Liver (tissue), 10 donors: ENCODE data around the gene LYRM4. TPM values are rescaled to one million over a fixed set of nuclear protein-coding genes. Genes with fewer than 3 reads are reported as not detected.

Source experiments
- DNase-seq: peaks from one replicate; pipeline ENCODE4 v3.0.0-alpha.2; 2017; ENCODE audit warnings: low spot score
- H3K27ac ChIP-seq, 2 donors: one replicate each; pipeline ENCODE4 v1.7.0; 2013; ENCODE audit warnings: inconsistent platforms in 2 of 2, low read length in 2 of 2, control low read depth in 1 of 2, low read depth in 1 of 2, mild to moderate bottlenecking in 1 of 2
- H3K27me3 ChIP-seq, 4 donors: one replicate each; pipeline versions ENCODE4 v1.6.1 to v1.7.0; 2013; ENCODE audit warnings: low read length in 3 of 4, inconsistent platforms in 1 of 4, mild to moderate bottlenecking in 1 of 4, moderate library complexity in 1 of 4; ENCODE audit not compliant: control insufficient read depth in 4 of 4, insufficient read depth in 4 of 4
- H3K36me3 ChIP-seq, 4 donors: one replicate each; pipeline versions ENCODE4 v1.6.1 to v1.7.0; 2013; ENCODE audit warnings: low read length in 3 of 4, mild to moderate bottlenecking in 3 of 4, low read depth in 1 of 4, moderate library complexity in 1 of 4; ENCODE audit not compliant: control insufficient read depth in 4 of 4, insufficient read depth in 3 of 4
- H3K4me1 ChIP-seq, 4 donors: one replicate each; pipeline versions ENCODE4 v1.6.1 to v1.7.0; 2013; ENCODE audit warnings: low read length in 3 of 4, mild to moderate bottlenecking in 3 of 4, moderate library complexity in 1 of 4; ENCODE audit not compliant: control insufficient read depth in 4 of 4, insufficient read depth in 4 of 4
- H3K4me3 ChIP-seq, 3 donors: one replicate each; pipeline versions ENCODE4 v1.6.1 to v1.7.0; 2013; ENCODE audit warnings: low read length in 3 of 3, control low read depth in 1 of 3, low read depth in 1 of 3, mild to moderate bottlenecking in 1 of 3
- H3K9ac ChIP-seq, 2 donors: one replicate each; pipeline ENCODE4 v1.7.0; 2013; ENCODE audit warnings: low read length in 2 of 2, mild to moderate bottlenecking in 2 of 2, moderate library complexity in 2 of 2, control low read depth in 1 of 2, low read depth in 1 of 2
- H3K9me3 ChIP-seq, 4 donors: one replicate each; pipeline versions ENCODE4 v1.6.1 to v1.7.0; 2013; ENCODE audit warnings: low read length in 3 of 4; ENCODE audit not compliant: control insufficient read depth in 4 of 4
- CTCF ChIP-seq: fragments of 150-350 bp; IDR thresholded peaks from 2 replicates; pipeline ENCODE4 v1.5.1; 2017; ENCODE audit warnings: improper control_type of control experiment, low read depth, low read length; ENCODE audit not compliant: missing input control
- EGR1 ChIP-seq, 2 donors: IDR thresholded peaks; 2 replicates each; pipeline ENCODE4 v1.6.1; 2016 to 2018; ENCODE audit warnings: antibody characterized with exemption in 2 of 2, low read depth in 2 of 2
- FOXA1 ChIP-seq: IDR thresholded peaks from 2 replicates; pipeline ENCODE4 v1.6.1; 2016; ENCODE audit warnings: antibody characterized with exemption
- FOXA2 ChIP-seq: IDR thresholded peaks from 2 replicates; pipeline ENCODE4 v1.6.1; 2016; ENCODE audit warnings: antibody characterized with exemption
- GABPA ChIP-seq, 2 donors: IDR thresholded peaks in 1 of 2; conservative IDR thresholded peaks in 1 of 2; 2 replicates each; pipeline ENCODE4 v1.6.1; 2016; ENCODE audit warnings: antibody characterized with exemption in 2 of 2, mild to moderate bottlenecking in 1 of 2, moderate library complexity in 1 of 2
- HNF4A ChIP-seq, 2 donors: conservative IDR thresholded peaks; 2 replicates each; pipeline ENCODE4 v1.6.1; 2016; ENCODE audit warnings: antibody characterized with exemption in 2 of 2, mild to moderate bottlenecking in 2 of 2
- HNF4G ChIP-seq: IDR thresholded peaks from 2 replicates; pipeline ENCODE4 v1.6.1; 2016; ENCODE audit warnings: antibody characterized with exemption
- JUND ChIP-seq, 2 donors: IDR thresholded peaks; 2 replicates each; pipeline ENCODE4 v1.6.1; 2016; ENCODE audit warnings: antibody characterized with exemption in 2 of 2
- NR2F2 ChIP-seq: IDR thresholded peaks from 2 replicates; pipeline ENCODE4 v1.6.1; 2016; ENCODE audit warnings: antibody characterized with exemption
- RAD21 ChIP-seq, 2 donors: IDR thresholded peaks; 2 replicates each; pipeline ENCODE4 v1.6.1; 2016; ENCODE audit warnings: antibody characterized with exemption in 2 of 2, mild to moderate bottlenecking in 2 of 2
- REST ChIP-seq: IDR thresholded peaks from 2 replicates; pipeline ENCODE4 v1.6.1; 2016; ENCODE audit warnings: antibody characterized with exemption, mild to moderate bottlenecking
- RXRA ChIP-seq, 2 donors: IDR thresholded peaks; 2 replicates each; pipeline ENCODE4 v1.6.1; 2017 to 2018; ENCODE audit warnings: antibody characterized with exemption in 2 of 2, mild to moderate bottlenecking in 1 of 2
- SP1 ChIP-seq: IDR thresholded peaks from 2 replicates; pipeline ENCODE4 v1.6.1; 2018; ENCODE audit warnings: antibody characterized with exemption, mild to moderate bottlenecking
- TAF1 ChIP-seq: conservative IDR thresholded peaks from 2 replicates; pipeline ENCODE4 v1.6.1; 2016; ENCODE audit warnings: antibody characterized with exemption, mild to moderate bottlenecking
- YY1 ChIP-seq: IDR thresholded peaks from 2 replicates; pipeline ENCODE4 v1.6.1; 2016; ENCODE audit warnings: antibody characterized with exemption, mild to moderate bottlenecking
- WGBS: extraction: QIAGEN DNeasy Blood & Tissue Kit; methylation state at CpG from one replicate; pipeline ENCODE4 v1.1.7; 2013; 5-methylcytosine and 5-hydroxymethylcytosine counted together
- polyA plus RNA-seq, 2 donors: library from polyadenylated mRNA; stranded (reverse) in 1 of 2; unstranded in 1 of 2; fragments of 200-250 nt in 1 of 2; fragments of >200 nt in 1 of 2; fragmentation: Nextera tagmentation in 1 of 2; extraction: Ambion mirVana in 1 of 2; gene quantifications; one replicate each; pipeline versions ENCODE4 v1.2.1 to v1.2.3, GENCODE V29; 2013 to 2015
- small RNA-seq: library from RNA; depleted of rRNA; stranded (forward); fragments of <200 nt; gene quantifications from one replicate; pipeline ENCODE3, GENCODE V24; 2014
- total RNA-seq, 2 donors: library from RNA; depleted of rRNA; stranded (reverse); fragments of >200 nt; gene quantifications; one replicate each; pipeline ENCODE4 v1.2.3, GENCODE V29; 2014
- TF ChIP-seq, protein P1 (sequence below): IDR thresholded peaks from 2 replicates; pipeline ENCODE4 v1.6.1; 2016; ENCODE audit warnings: antibody characterized with exemption
- TF ChIP-seq, protein P2 (sequence below): IDR thresholded peaks from 2 replicates; pipeline ENCODE4 v1.6.1; 2016; ENCODE audit warnings: antibody characterized with exemption
- TF ChIP-seq, protein P3 (sequence below): IDR thresholded peaks from 2 replicates; pipeline ENCODE4 v1.6.1; 2016; ENCODE audit warnings: antibody characterized with exemption
- donor health status: healthy.
- donor health status: healthy.
- donor health status: healthy.
- donor health status: healthy.
- donor health status: healthy.

The LYRM4 gene
- total and polyA plus RNA-seq, 4 donors: 4.4 to 13.1 (median 6.5) TPM

GRCh38 chr6:5059036-5059896, 201.5 kb downstream of the LYRM4 start:
- Histone ChIP-seq H3K27ac (peak overlapping the region; percentile 52 to 83), H3K9me3 (no peaks in the 10 kb centered on the region), H3K9ac (peak overlapping the region in 1 of 2 donors; percentile 11), H3K4me1 (peaks cover 6 to 18% (median 10%) of the 10 kb centered on the region in 4 donors), H3K4me3 (no peak overlapping the region), H3K27me3 (no peaks in the 10 kb centered on the region), H3K36me3 (no peaks in the 10 kb centered on the region)
- DNase-seq: no peak
- peak in 1 of 2 donors; percentile 30 for TF ChIP-seq EGR1 (IDR thresholded peaks at IDR 0.05; ENCODE audit: low read depth in 2 of 2)
- peak; percentile 61 to 73 for TF ChIP-seq JUND (IDR thresholded peaks at IDR 0.05)
- peak; percentile 99 for TF ChIP-seq SP1
- TF ChIP-seq FOXA2: peak; percentile 78
- no peak for TF ChIP-seq GABPA (IDR thresholded peaks at IDR 0.05 in 1 of 2, conservative IDR thresholded peaks at IDR 0.05 in 1 of 2)
- TF ChIP-seq, protein P1, sequence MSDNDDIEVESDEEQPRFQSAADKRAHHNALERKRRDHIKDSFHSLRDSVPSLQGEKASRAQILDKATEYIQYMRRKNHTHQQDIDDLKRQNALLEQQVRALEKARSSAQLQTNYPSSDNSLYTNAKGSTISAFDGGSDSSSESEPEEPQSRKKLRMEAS: peak; percentile 51
- TF ChIP-seq REST: peak; percentile 67
- TF ChIP-seq HNF4A (conservative IDR thresholded peaks at IDR 0.05): peak; percentile 98 to 99
- TF ChIP-seq HNF4G: peak; percentile 97
- TF ChIP-seq RXRA (IDR thresholded peaks at IDR 0.05): peak; percentile 84 to 89
- TF ChIP-seq FOXA1: peak; percentile 48
- no peak for TF ChIP-seq TAF1
- TF ChIP-seq, protein P2, sequence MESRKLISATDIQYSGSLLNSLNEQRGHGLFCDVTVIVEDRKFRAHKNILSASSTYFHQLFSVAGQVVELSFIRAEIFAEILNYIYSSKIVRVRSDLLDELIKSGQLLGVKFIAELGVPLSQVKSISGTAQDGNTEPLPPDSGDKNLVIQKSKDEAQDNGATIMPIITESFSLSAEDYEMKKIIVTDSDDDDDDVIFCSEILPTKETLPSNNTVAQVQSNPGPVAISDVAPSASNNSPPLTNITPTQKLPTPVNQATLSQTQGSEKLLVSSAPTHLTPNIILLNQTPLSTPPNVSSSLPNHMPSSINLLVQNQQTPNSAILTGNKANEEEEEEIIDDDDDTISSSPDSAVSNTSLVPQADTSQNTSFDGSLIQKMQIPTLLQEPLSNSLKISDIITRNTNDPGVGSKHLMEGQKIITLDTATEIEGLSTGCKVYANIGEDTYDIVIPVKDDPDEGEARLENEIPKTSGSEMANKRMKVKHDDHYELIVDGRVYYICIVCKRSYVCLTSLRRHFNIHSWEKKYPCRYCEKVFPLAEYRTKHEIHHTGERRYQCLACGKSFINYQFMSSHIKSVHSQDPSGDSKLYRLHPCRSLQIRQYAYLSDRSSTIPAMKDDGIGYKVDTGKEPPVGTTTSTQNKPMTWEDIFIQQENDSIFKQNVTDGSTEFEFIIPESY: peak; percentile 40
- no peak for TF ChIP-seq NR2F2
- TF ChIP-seq, protein P3, sequence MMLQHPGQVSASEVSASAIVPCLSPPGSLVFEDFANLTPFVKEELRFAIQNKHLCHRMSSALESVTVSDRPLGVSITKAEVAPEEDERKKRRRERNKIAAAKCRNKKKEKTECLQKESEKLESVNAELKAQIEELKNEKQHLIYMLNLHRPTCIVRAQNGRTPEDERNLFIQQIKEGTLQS: peak; percentile 75
- TF ChIP-seq CTCF: no peak
- TF ChIP-seq YY1: peak; percentile 79
- peak in 1 of 2 donors; percentile 39 for TF ChIP-seq RAD21 (IDR thresholded peaks at IDR 0.05)
- WGBS: 48% methylated on average over 11 of the region's 11 CpGs

Small RNA genes within 50 kb of the gene (small RNA-seq; reads per million reads assigned to genes)
- not detected for gene MIR3691

Other genes with a start within 250 kb of the LYRM4 start
- 1 to 10 TPM in 1 of 2 donors, under 1 TPM in 1; 0.33 to 3.0 TPM for gene PPP1R3G, start 175.6 kb downstream of the LYRM4 start, total RNA-seq
- under 1 TPM; 0.25 to 0.61 TPM for gene PPP1R3G, start 175.6 kb downstream of the LYRM4 start, polyA plus RNA-seq
- gene FARS2, start 563 bp upstream of the LYRM4 start, total RNA-seq: 10 to 100 TPM; 11.2 to 25.9 TPM
- 10 to 100 TPM in 1 of 2 donors, 1 to 10 TPM in 1; 7.8 to 11.2 TPM for gene FARS2, start 563 bp upstream of the LYRM4 start, polyA plus RNA-seq